HG02798 (cell line): Measurements from ENCODE around the gene DDHD1.

Source experiments
- ATAC-seq: cut with Tn5 transposase; IDR thresholded peaks from one replicate; pipeline ENCODE4 v1.9.1; 2021; ENCODE audit warnings: mild to moderate bottlenecking; ENCODE audit not compliant: unreplicated experiment, poor library complexity

The DDHD1 gene

GRCh38 chr14:53037016-53037415 lies 116.1 kb downstream of the DDHD1 start:
- ATAC-seq, result no peak

GRCh38 chr14:53035336-53036210 lies 117.5 kb downstream of the DDHD1 start:
- ATAC-seq, result no peak

GRCh38 chr14:53034688-53035230 lies 118.4 kb downstream of the DDHD1 start:
- no peak for ATAC-seq

GRCh38 chr14:53034036-53034435 lies 119.1 kb downstream of the DDHD1 start:
- no peak for ATAC-seq

DNA sequence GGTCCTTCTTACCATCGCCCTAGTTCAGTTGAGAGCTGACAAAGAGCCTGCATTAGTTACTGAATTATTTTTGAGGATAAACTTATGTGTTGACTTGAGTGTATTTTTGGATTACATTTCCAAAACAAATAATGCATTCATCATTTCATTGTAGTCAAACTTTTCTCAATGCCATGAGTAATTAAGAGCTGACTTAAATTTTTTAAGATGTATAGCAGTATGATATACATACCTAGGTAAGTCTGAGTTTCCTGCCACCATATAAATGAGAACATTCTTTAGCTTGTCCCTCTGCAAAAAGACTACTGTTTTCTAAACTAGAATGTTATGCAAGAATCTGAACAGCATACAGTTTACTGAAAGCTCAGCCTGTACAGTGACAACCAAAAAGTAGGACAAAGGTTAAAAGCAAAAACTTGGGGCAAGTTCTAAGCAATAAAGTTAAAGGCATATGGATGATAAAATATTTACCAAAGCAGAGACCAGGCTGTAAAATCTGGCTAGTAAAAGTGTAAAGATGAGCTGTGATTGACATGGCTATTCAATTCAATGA lies 120.2 kb downstream of the DDHD1 start:
- ATAC-seq, result no peak

GRCh38 chr14:53032161-53032803 lies 120.8 kb downstream of the DDHD1 start:
- ATAC-seq, result no peak

DNA sequence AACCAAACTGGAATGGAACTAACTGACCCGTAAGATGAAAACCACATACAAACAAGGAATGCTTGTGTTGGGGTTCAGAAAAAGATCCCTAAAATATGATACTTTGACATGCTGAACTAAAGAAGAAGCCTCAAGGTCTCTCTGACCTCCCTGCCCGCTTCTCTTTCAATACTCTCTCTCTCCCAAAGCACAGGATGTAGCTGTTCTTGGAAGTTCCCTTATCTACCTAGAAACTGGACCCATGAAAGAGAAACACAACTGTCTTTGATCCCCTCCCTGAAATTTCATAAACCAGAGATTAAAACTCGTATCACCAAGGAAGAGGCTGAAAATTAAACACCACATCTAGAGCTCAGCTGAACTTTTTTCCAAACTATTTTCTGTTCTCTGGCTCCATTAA lies 125.6 kb downstream of the DDHD1 start:
- ATAC-seq, result no peak

GRCh38 chr14:53027041-53027440 lies 126.1 kb downstream of the DDHD1 start:
- ATAC-seq, result no peak

DNA sequence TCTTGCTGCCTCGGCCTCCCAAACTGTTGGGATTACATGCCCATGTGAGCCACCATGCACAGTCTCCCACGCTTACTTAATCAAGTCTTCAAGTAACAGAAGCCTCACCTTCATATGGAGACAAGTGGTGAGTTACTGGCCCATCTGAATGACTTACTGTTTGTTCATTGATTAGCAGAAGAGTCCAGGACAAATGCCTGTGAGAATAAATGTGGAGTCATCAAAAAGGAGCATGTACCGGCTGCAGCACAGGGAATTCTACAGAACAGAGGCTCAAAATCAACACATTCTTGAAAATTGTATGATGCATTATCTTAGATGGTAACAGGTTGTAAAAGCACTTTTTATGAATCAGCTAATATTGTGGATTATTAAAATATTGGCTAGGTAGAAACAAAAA lies 129.8 kb downstream of the DDHD1 start:
- ATAC-seq, result no peak

DNA sequence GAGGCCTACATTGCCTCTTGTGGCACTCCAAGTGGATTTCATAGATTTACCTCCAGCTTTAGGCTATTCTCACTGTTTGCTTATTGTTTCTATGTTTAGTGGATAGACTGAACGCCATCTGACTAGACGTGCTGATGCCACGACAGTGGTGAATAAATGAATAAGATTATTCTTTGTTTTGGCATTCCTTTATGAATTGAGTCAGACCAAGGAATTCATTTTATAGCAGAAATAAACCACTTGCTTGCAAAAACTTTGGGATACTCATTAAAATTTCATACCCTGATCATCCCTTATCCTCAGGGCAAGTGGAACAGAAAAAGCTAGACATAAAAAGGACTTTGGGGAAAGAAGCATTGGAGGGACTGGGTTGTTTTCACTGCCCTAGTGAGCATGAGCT lies 130.5 kb downstream of the DDHD1 start:
- ATAC-seq, result no peak

DNA sequence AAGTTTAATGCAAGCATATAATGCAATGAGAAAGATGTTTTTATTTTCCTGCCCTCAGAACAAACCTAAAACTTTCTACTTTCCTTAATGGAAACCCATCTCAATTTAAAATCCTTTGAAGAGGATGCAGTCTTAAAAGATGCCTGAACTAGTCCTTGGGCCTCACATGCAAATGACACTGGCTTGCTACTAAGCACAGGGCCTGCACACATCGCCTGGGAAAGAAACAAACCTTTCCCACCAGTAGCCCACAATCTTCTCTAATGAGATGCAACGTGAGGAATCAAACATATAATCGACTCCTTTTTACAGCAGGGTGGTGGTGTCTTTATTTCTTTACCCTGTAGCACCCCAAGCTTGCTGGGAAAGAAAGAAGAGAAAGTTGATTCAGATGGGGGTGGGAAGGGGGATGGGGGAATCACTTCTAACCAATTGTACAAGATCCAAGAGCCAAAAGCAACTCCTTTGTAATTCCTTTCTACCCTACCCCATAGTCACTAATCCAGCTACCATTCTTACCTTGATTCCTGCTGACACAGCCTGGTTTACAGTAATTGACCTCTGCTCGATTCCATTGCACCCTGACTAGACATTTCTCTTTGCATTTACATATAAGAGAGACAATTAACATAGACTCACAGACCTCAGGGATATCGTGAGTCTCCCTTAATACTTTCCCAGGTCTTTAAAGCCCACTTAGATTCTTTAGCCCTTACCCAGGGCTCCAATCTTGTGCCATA lies 132.8 kb downstream of the DDHD1 start:
- no peak for ATAC-seq

- no peak for ATAC-seq
Measured at GRCh38 chr14:53019406-53019805, 133.7 kb downstream of the DDHD1 start.

- ATAC-seq, result no peak
Measured at GRCh38 chr14:53017837-53018236, 135.3 kb downstream of the DDHD1 start.

DNA sequence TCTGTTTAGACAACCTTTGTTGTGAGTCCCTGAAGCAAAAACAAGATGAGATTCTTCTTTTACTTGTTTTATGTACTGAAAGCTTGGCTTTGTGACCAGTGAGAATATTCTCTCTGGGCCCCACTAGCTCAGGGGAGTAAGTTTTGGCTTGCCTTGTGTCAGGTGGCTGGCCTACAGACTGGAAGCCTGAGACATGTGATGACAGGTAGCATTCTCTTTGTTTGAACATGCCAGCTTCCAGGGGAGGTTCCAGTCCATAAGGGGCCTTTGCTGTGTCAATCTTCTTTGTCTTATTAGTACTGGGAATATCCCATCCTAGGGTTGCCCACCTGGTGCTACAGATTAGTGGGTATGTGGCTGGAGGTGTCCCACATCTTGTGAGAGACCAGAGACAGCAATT lies 136.2 kb downstream of the DDHD1 start:
- ATAC-seq, result no peak

DNA sequence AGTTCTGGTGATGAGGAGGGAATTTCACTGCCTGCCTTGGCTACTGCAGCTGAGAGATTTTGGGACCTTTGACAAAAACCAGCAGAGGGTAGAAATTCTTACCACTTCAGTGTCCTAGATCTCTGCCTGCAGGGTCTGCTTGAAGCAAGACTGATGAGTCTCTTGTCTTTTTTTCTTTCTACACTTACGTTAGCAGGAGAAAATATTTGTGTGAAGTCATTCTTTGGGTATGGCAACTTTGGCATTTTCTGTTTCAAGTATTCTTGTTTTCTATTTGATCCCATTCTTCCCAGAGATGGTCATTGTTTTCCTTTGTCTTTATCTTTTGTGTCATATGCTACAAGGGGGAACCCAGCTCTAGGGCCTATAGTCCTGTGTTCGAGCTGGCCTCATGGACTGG lies 136.6 kb downstream of the DDHD1 start:
- no peak for ATAC-seq

- ATAC-seq, result no peak
Measured at GRCh38 chr14:53011053-53011462, 142.1 kb downstream of the DDHD1 start.

- no peak for ATAC-seq
Measured at GRCh38 chr14:53010193-53011040, 142.7 kb downstream of the DDHD1 start.

- ATAC-seq, result no peak
Measured at GRCh38 chr14:53006931-53007562, 146.1 kb downstream of the DDHD1 start.

GRCh38 chr14:53004976-53005375 lies 148.1 kb downstream of the DDHD1 start:
- no peak for ATAC-seq
